GM19324 (cell line): ENCODE data around the gene RCE1.
A peak's percentile ranks its signal among the peaks of the same experiment; 100 is the strongest.
"Not testable (repeated sequence)": the region's sequence is repeated elsewhere in the genome, so short reads cannot be mapped to it uniquely, and the experiment has no call there.

Source experiments
- ATAC-seq: cut with Tn5 transposase; IDR thresholded peaks from one replicate; pipeline ENCODE4 v1.9.1; 2021; ENCODE audit warnings: mild to moderate bottlenecking, moderate library complexity; ENCODE audit not compliant: unreplicated experiment, low FRiP score

Gene RCE1, protein sequence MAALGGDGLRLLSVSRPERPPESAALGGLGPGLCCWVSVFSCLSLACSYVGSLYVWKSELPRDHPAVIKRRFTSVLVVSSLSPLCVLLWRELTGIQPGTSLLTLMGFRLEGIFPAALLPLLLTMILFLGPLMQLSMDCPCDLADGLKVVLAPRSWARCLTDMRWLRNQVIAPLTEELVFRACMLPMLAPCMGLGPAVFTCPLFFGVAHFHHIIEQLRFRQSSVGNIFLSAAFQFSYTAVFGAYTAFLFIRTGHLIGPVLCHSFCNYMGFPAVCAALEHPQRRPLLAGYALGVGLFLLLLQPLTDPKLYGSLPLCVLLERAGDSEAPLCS

DNA sequence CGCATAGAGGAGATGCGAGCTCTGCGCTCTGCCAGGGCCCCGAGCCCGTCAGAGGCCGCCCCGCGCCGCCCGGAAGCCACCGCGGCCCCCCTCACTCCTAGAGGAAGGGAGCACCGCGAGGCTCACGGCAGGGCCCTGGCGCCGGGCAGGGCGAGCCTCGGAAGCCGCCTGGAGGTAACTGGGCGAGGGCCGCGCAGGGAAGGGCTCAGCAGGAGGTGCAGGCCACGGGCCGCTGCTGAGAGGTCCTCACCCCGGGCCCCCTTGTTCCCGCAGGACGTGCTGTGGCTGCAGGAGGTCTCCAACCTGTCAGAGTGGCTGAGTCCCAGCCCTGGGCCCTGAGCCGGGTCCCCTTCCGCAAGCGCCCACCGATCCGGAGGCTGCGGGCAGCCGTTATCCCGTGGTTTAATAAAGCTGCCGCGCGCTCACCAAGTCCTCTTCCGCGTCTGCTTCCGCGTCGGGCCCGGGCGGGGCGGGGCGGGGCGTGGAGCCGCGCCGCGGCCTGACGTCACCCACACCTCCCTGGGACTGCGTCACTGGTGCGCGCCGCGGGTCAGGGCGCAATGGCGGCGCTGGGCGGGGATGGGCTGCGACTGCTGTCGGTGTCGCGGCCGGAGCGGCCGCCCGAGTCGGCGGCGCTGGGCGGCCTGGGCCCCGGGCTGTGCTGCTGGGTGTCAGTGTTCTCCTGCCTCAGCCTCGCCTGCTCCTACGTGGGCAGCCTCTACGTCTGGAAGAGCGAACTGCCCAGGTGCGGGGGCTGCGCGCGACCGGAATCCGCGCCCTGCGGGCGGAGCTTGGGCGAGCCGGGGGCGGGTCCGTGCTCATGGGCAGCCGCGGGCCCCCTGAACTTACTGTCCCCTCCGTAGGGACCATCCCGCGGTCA is at the start of gene RCE1:
Gene RCE1 (plus strand): TSS at position 546 of the 880 bp plus-strand sequence. CDS start 15 bp downstream, at position 561.
- peak; percentile 88 for ATAC-seq

- not testable (repeated sequence) for ATAC-seq
Observed at GRCh38 chr11:66799815-66800214, 43.4 kb upstream of the RCE1 start.

DNA sequence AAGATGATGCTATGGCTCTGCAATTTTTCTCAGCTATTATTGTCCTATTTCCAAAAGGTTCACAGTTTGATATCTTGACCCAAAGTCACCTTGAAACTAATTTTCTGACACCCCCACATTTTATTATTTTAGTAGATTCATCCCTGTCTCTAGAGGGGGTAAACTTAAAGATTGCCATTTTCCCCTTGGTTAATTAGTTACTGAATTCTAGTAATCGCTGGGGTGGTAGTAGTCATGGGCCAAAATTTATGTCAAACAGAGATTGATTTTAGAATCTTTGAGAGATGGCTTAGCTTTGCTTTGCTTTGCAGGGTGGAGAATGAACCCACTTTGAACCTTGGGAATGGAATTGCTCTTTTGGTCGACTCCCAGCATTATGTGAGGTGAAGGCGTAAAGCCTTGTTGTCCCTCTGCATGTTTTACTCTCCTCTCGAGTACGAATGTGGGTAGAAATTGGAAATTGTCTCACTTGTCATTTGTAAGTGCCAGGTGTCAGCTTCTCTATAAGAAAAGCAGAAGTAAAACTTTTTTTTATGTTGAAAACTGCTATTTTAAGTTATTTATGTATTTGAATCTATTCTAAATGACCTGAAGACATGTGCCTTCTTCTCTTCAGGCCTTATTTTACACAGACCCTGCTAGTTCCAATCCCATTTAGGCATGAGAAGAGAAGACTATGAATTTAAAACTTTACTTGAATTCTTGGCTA is 42.4 kb upstream of the RCE1 start:
- peak; percentile 66 for ATAC-seq

DNA sequence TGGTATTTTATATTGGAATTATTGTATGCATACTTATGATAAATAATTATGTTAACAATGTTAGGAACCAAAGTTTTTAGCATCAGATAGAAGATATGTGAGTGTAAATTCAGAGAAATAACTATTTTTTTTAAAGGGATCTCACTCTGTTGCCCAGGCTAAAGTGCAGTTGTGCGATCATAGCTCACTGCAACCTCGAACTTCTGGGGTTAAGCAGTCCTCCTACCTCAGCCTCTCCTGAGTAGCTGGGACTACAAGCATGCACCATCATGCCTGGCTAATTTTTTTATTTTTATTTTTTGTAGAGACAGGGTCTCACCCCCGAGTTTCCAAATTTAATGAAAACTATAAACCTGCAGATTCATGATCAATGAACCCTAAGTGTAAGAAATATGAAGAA is 33.6 kb upstream of the RCE1 start:
- ATAC-seq = no peak

GRCh38 chr11:66810576-66811185 is 32.6 kb upstream of the RCE1 start:
- no peak for ATAC-seq

GRCh38 chr11:66814678-66815077 is 28.6 kb upstream of the RCE1 start:
- ATAC-seq = no peak

DNA sequence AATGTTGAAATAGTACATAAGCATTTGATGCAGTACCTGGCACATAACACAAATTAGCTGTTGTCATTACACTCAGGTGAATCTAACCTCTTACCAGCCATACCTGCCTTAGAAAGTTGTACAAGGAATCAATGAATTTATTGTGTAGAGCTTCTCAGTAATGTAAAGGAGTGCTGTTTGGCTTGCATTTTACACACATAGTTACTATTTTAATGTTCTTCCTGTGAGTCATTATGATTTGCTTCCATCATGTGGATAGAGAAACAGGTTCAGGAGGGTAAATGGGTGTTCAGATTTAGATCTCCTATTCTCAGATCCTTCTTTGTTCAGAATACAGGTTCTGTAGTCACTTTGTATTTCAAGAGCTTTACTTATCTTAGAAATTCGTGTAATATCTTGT is 27.6 kb upstream of the RCE1 start:
- ATAC-seq = no peak

DNA sequence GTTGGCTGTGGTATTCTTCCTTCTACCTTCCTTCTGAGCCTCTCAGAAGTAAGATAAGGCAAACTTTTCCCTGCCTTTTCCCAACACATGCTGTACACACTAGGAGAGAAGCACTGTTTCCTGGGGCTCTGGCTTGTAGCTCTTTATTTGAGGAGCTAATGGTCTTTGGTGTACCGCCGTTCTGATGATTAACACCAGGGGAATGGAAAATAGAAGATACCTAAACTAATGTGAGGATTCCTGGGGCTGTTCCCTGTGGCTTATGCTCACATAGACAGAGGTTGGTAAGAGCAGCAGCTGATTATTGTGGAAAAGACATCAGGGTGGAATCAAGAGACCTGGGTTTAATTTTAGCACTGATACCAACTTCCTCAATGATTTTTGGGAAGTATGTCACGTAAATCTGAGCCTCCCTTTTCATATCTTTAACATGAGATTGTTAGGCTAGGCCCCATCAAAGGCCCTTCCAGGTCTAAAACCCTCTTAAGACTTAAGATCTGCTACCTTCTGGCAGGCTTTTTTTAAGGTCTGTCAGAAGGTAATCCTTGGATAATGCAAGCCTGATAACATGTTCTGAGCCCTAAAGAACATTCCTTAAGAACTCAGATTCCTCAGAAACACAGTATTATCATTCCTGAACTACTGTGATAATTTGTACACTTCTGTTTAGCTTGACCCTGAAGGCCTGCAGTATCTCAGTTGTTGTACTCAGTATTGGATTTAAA is 24.8 kb upstream of the RCE1 start:
- ATAC-seq = no peak

GRCh38 chr11:66820381-66820780 is 22.9 kb upstream of the RCE1 start:
- ATAC-seq = no peak

- ATAC-seq = no peak
Observed at GRCh38 chr11:66820901-66821300, 22.3 kb upstream of the RCE1 start.

DNA sequence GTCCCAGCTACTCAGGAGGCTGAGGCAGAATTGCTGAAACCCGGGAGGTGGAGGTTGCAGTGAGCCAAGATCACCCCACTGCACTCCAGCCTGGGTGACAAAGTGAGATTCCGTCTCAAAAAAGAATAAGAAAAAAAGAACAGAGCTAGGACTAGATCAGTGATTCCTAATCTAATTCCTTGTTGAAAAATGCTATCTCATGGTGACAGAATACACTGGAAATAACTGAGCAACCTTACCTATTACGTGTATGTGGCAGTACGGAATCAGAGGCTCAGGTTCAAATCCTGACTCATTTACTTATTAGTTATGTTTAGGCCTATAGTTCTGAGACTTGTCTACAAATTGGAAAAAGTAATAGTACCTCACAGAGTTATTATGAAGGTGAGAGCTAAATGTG is 19.5 kb upstream of the RCE1 start:
- ATAC-seq = no peak

DNA sequence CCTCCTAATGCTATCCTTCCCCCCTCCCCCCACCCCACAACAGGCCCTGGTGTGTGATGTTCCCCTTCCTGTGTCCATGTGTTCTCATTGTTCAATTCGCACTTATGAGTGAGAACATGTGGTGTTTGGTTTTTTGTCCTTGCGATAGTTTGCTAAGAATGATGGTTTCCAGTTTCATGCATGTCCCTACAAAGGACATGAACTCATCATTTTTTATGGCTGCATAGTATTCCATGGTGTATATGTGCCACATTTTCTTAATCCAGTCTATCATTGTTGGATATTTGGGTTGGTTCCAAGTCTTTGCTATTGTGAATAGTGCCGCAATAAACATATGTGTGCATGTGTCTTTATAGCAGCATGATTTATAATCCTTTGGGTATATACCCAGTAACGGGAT is 18.7 kb upstream of the RCE1 start:
- not testable (repeated sequence) for ATAC-seq

- no peak for ATAC-seq
Observed at GRCh38 chr11:66834539-66834845, 8.7 kb upstream of the RCE1 start.

DNA sequence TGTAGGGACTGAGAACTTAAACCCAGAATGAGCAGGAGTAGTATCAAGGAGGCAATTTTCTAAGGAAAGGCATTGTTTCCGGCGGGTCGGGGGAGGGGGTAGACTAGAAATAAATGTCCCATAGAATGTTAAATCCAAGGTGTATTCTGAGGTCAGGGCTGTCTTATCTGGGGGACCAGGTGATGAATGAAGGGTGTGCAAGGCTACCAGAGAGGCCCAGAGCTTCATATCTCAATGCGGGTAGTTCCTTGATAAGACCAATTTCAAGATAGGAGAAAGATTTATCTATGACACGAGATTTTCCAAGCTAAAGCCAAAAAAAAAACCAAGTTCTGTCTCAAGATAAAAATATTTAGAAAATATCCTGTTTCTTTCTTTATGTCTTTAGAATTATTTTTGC is 8.3 kb upstream of the RCE1 start:
- ATAC-seq = no peak

DNA sequence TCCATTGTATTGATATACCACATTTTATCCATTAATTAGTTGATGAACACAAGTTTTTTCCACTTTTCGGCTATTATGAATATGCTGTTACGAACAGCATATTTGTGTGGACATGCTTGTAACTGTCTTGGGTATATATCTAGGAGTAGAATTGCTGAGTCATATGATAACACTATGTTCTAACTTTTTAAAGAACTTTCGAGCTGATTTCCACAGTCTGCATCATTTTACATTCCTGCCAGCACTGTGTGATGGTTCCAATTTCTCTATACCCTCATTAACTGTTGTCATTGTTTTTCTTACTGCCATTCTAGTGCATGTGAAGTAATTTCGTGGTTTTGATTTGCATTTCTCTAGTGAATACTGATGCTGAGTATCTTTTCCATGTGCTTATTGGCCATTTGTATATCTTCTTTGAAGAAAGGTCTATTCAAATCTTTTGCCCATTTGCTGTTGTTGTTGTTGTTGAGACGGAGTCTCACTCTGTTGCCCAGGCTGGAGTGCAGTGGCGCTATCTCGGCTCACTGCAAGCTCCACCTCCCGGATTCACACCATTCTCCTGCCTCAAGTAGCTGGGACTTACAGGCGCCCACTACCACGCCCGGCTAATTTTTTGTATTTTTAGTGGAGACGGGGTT is 7.4 kb upstream of the RCE1 start:
- no peak for ATAC-seq

DNA sequence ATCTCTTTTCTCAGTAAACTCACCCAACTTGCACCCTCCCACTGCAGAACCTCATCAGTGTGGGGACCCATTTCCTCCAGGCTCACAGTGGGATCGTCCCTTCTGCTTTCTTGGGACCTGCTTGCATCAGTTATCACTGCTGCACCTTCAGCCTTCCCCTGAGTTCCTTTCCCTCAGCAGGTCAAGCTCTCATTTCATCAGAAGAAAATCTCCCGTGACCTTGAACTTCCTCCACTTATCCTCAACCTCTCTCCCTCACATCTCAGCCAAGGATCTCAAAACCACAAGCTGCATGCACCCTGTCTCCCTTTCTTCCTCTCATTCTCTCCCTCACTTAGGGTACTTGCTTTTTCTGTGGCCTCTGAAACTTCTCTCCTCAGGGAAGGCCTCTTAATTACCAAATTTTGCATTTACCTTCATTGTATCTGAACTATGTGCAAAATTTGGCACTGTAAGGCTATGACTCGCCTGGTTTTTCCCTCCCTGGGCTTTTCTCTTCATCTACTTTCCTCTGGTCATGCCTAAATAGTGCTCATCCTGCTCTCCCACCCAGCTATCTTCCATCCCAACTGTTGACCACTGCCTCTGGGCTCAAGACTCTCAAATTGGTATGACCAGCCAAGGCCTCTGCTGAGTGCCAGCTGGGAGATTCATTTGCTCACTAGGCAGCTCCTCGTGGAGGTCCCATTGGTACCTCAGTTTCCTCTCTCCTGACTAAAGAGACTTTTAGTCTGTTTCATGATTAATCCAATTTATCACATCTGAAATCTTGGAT is 2.7 kb upstream of the RCE1 start:
- no peak for ATAC-seq

GRCh38 chr11:66841861-66842260 is 1.4 kb upstream of the RCE1 start:
- no peak for ATAC-seq

GRCh38 chr11:66842501-66842895 is 743 bp upstream of the RCE1 start:
- ATAC-seq = no peak
